Type B pancreatic cell (in vitro differentiated cells): Measurements from ENCODE around the gene NCOR2. TPM values are rescaled to one million over a fixed set of nuclear protein-coding genes. Genes with fewer than 3 reads are reported as not detected.

Experiments used
- DNase-seq: peaks from one replicate; pipeline ENCODE4 v3.0.0; 2021; ENCODE audit warnings: mixed read lengths; ENCODE audit not compliant: unreplicated experiment; ENCODE audit errors: extremely low spot score
- H3K27ac Mint-ChIP-seq: 2 replicates; pipeline ENCODE4 v1.8.0; 2021; ENCODE audit warnings: mild to moderate bottlenecking, mixed read lengths
- H3K27me3 Mint-ChIP-seq: 2 replicates; pipeline ENCODE4 v1.8.0; 2021; ENCODE audit warnings: mixed read lengths
- H3K36me3 Mint-ChIP-seq: 2 replicates; pipeline ENCODE4 v1.8.0; 2021; ENCODE audit warnings: mixed read lengths
- H3K4me1 Mint-ChIP-seq: one replicate; pipeline ENCODE4 v1.8.0; 2021; ENCODE audit warnings: mixed read lengths; ENCODE audit not compliant: unreplicated experiment
- H3K4me3 Mint-ChIP-seq: 2 replicates; pipeline ENCODE4 v1.8.0; 2021; ENCODE audit warnings: mild to moderate bottlenecking, mixed read lengths
- H3K9me3 Mint-ChIP-seq: 2 replicates; pipeline ENCODE4 v1.8.0; 2021; ENCODE audit warnings: mixed read lengths
- total RNA-seq: library from RNA; stranded (reverse); gene quantifications from 2 replicates; pipeline ENCODE4 v1.2.1, GENCODE V29; 2021; ENCODE audit warnings: low replicate concordance
- TF ChIP-seq, protein P1 (sequence below): fragments of 200-600 bp; sonication (generic); conservative IDR thresholded peaks from 2 replicates; pipeline ENCODE4 v1.5.0; 2021; ENCODE audit warnings: antibody characterized with exemption, mild to moderate bottlenecking

Gene NCOR2
- total RNA-seq, 1 donor from 2014 or later: 219 TPM

GRCh38 chr12:124531281-124531745 is 36.1 kb downstream of the NCOR2 start:
- peaks cover 54% of the 10 kb centered on the region for H3K4me1 Mint-ChIP-seq
- H3K27me3 Mint-ChIP-seq: no peaks in the 10 kb centered on the region
- no peak for DNase-seq
- H3K4me3 Mint-ChIP-seq: no peak overlapping the region
- no peak overlapping the region for H3K27ac Mint-ChIP-seq
- H3K9me3 Mint-ChIP-seq: no peaks in the 10 kb centered on the region
- TF ChIP-seq, protein P1, sequence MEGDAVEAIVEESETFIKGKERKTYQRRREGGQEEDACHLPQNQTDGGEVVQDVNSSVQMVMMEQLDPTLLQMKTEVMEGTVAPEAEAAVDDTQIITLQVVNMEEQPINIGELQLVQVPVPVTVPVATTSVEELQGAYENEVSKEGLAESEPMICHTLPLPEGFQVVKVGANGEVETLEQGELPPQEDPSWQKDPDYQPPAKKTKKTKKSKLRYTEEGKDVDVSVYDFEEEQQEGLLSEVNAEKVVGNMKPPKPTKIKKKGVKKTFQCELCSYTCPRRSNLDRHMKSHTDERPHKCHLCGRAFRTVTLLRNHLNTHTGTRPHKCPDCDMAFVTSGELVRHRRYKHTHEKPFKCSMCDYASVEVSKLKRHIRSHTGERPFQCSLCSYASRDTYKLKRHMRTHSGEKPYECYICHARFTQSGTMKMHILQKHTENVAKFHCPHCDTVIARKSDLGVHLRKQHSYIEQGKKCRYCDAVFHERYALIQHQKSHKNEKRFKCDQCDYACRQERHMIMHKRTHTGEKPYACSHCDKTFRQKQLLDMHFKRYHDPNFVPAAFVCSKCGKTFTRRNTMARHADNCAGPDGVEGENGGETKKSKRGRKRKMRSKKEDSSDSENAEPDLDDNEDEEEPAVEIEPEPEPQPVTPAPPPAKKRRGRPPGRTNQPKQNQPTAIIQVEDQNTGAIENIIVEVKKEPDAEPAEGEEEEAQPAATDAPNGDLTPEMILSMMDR: no peak
- peaks cover 19% of the 10 kb centered on the region for H3K36me3 Mint-ChIP-seq

DNA sequence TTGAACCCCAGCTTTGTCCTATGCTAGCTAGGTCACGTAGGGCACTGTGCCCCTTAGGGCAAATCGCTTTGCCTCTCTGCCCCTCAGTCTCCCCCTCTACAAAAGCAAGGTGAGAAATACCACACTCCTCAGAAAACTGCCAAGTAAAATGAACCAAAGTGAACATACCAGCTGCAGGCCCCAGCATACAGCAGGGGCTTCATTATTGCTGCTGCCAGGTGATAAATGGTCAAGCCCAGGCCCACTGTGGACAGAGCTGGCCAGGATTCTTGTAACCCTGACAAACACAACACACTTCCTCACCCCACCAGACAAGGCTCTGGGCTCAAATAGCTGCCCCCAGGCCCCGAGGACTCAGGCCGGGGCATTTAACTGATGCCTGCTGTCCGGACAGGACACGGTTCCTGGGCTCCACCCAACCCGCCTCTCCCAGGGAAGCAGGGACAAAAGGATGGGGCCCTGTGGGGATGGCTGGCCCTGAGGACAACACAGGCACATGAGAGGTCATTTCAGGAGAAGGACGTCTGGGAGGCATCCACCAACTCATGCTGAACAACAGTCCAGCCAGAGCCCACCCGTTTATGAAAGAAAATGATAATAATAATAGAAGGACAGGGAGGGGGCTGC is 36.7 kb downstream of the NCOR2 start:
- no peaks in the 10 kb centered on the region for H3K27me3 Mint-ChIP-seq
- H3K4me3 Mint-ChIP-seq: peak overlapping the region; percentile 50
- no peaks in the 10 kb centered on the region for H3K9me3 Mint-ChIP-seq
- peaks cover 51% of the 10 kb centered on the region for H3K4me1 Mint-ChIP-seq
- no peak for DNase-seq
- TF ChIP-seq, protein P1: no peak
- H3K36me3 Mint-ChIP-seq: peaks cover 18% of the 10 kb centered on the region
- peak overlapping the region; percentile 55 for H3K27ac Mint-ChIP-seq

GRCh38 chr12:124529565-124530276 is 37.7 kb downstream of the NCOR2 start:
- H3K4me3 Mint-ChIP-seq: no peak overlapping the region
- H3K27me3 Mint-ChIP-seq: no peaks in the 10 kb centered on the region
- no peaks in the 10 kb centered on the region for H3K9me3 Mint-ChIP-seq
- peaks cover 48% of the 10 kb centered on the region for H3K4me1 Mint-ChIP-seq
- peaks cover 14% of the 10 kb centered on the region for H3K36me3 Mint-ChIP-seq
- DNase-seq: no peak
- H3K27ac Mint-ChIP-seq: peak overlapping the region; percentile 59
- TF ChIP-seq, protein P1: no peak

DNA sequence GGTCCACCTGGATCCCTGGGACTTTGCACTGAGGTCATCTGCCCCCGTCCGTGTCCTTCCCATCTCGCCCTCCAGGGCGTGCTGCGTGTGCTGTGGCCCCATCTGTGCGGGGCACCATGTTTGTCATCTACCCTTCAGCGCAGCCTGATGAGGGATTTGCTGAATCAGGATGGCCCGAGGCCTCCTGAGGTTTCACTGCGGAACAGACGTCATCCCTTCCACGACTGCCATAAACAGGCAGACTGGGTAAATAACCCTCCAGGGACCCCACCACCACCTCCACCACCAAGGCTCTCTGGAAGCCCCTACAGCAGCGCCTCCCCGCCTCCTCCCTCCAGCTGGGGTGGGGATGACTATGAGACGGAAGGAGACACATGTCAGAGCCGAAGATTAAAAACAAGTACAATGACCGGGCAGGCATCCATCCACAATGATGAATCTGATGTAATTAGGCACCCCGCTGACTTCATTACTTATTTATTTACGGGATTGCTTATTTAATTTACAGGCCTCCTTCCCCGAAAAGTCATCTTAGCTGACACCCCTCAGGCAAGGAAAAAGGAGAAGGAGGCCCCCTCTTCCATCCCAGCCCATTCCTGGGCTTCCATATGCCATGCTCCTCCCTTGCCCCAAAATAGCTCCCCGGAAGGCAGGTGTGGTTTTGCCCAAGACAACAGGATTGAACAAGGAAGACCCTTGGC is 39.4 kb downstream of the NCOR2 start:
- TF ChIP-seq, protein P1: peak; percentile 39
- Mint-ChIP-seq H3K4me1 (peaks cover 37% of the 10 kb centered on the region), H3K27me3 (no peaks in the 10 kb centered on the region), H3K27ac (peak overlapping the region; percentile 81), H3K9me3 (no peaks in the 10 kb centered on the region), H3K4me3 (peak overlapping the region; percentile 40), H3K36me3 (peaks cover 14% of the 10 kb centered on the region)
- no peak for DNase-seq

DNA sequence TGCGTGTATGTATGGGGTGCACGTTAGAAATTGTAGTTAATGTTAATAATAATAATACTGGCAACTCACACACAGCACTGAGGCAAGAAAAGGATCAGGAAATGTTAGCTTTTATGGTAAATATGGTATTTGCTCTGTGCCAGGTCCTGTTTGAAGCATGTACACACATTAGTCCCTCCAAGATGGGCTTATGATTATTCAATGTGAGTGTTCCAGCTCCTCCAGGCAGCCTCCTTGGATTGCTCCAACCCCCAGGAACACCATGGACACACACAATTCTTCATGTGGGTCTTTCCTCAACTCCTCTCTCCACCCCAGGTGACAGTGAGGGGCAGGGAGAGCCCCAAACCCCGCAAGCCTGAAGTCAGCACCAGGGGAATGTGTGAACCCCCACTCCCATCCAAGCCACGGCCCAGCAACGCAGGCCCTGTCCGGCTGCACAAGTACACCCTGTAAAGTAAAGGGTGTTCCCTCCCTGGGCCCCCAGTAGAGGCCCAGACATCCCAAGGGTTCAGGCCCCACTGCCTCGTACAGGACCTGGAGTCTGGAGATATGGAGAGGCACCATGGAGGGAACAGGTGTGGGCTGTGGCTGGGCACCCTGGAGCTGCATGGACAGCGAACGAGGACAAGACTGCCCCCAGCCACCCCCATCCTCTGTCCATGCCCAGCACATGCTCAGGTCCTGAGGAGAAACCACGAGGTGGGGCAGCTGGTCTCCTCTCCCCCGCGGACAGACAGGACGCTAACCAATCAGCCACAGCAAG is 41.3 kb downstream of the NCOR2 start:
- H3K9me3 Mint-ChIP-seq: no peaks in the 10 kb centered on the region
- H3K27ac Mint-ChIP-seq: no peak overlapping the region
- peaks cover 18% of the 10 kb centered on the region for H3K36me3 Mint-ChIP-seq
- peaks cover 37% of the 10 kb centered on the region for H3K4me1 Mint-ChIP-seq
- H3K4me3 Mint-ChIP-seq: no peak overlapping the region
- DNase-seq: no peak
- no peaks in the 10 kb centered on the region for H3K27me3 Mint-ChIP-seq
- TF ChIP-seq, protein P1: no peak
